ENCODE data around the gene DNAJC11.
"Not testable (repeated sequence)": the region's sequence is repeated elsewhere in the genome, so short reads cannot be mapped to it uniquely, and the experiment has no call there.

DNA sequence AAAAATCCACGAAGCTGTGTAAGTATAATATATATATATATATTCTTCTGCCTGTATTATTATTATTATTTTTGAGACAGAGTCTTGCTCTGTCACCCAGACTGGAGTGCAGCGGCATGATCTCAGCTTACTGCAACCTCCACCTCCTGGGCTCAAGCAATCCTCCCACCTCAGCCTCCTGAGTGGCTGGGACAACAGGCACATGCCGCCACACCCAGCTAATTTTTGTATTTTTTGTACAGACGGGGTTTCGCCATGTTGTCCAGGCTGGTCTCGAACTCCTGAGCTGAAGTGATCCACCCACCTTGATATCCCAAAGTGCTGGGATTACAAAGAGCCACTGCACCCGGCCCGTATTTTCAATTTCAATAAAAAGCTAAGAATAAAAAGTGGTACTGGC, 101.6 kb downstream of the DNAJC11 start:
- not testable (repeated sequence) for TF ChIP-seq CTCF (IDR thresholded peaks at IDR 0.05; ENCODE audit: low read depth, low read length); POLR2A (IDR thresholded peaks at IDR 0.05; ENCODE audit: extremely low read depth, insufficient read length); MAX (IDR thresholded peaks at IDR 0.05; ENCODE audit: low read depth, low read length)

Measured in NB4 (cell line).